ENCODE results near the gene KMT5C.

KMT5C gene

GRCh38 chr19:55370305-55370988 lies 30.8 kb downstream of the KMT5C start, which contains the start of gene IL11:
Gene IL11 (minus strand): TSS chr19:55370463. CDS start chr19:55370310, 153 bp downstream.
- H3K27me3 Mint-ChIP-seq (ENCODE audit: low read depth, poor library complexity) = peaks cover 40% of the 10 kb centered on the region

DNA sequence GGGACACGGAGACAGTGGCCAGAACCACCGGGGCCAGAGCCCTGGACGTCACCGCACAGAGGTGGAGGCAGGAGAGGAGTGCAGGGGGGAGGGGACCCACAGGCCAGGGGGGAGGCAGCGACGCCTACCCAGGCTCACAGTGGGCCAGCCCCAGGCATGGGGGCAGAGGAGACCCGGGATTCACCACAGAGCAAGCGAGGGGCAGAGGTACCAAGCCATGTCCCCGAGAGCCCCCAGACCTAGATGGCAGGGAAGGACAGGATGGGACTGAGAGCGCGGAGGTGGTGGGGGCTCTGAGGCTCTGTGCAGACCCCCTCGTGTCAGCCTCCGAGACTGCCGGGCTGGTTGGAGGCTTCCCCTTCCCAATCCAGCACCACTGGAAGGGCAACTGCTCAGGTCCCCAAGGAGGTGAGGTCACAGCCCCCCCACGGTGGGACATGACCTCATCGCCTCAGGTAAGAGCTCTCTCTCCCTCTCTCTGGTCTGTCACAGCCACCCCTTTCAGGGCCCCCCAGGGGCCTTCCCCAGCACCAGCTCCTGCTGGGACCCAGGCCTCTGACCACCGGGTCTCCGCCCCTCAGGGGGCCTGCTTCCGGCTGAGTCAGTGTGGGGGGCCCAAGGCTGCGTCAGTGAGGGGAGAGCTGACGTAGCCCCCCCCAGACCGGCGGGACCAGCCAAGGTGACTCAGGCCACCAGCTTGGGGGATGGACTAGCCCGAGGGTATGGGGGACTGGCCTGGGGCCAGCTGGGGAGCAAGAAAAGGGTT lies 32.8 kb downstream of the KMT5C start:
- DNase-seq = no peak
- no peak for TF ChIP-seq CTCF (IDR thresholded peaks at IDR 0.05)
- Mint-ChIP-seq H3K36me3 (ENCODE audit: low read depth) (no peaks in the 10 kb centered on the region), H3K27me3 (ENCODE audit: low read depth, poor library complexity) (peaks cover 39% of the 10 kb centered on the region), H3K9me3 (no peaks in the 10 kb centered on the region), H3K4me3 (peak overlapping the region; percentile 10), H3K4me1 (peaks cover 40% of the 10 kb centered on the region), H3K27ac (no peak overlapping the region)

More at GRCh38 chr19:55370305-55370988, 30.8 kb downstream of the KMT5C start, which contains the start of gene IL11:
- Mint-ChIP-seq H3K9me3 (no peaks in the 10 kb centered on the region), H3K4me3 (peak within 1 kb of the TSS; percentile 82), H3K36me3 (ENCODE audit: low read depth) (no peaks in the 10 kb centered on the region), H3K27ac (no peak within 1 kb of the TSS), H3K4me1 (peaks cover 33% of the 10 kb centered on the region)
- no peak for TF ChIP-seq CTCF (IDR thresholded peaks at IDR 0.05)
- no peak for DNase-seq

- Mint-ChIP-seq H3K27me3 (ENCODE audit: low read depth, poor library complexity) (peaks cover 38% of the 10 kb centered on the region), H3K4me1 (peaks cover 47% of the 10 kb centered on the region), H3K9me3 (no peaks in the 10 kb centered on the region), H3K36me3 (ENCODE audit: low read depth) (no peaks in the 10 kb centered on the region), H3K27ac (peak overlapping the region; percentile 70), H3K4me3 (peak overlapping the region; percentile 36)
- no peak for TF ChIP-seq CTCF (IDR thresholded peaks at IDR 0.05)
- DNase-seq = no peak
Observed at GRCh38 chr19:55373306-55373992, 33.8 kb downstream of the KMT5C start.

- Mint-ChIP-seq H3K4me1 (peaks cover 47% of the 10 kb centered on the region), H3K27ac (peak overlapping the region; percentile 70), H3K36me3 (ENCODE audit: low read depth) (no peaks in the 10 kb centered on the region), H3K4me3 (peak overlapping the region; percentile 36), H3K27me3 (ENCODE audit: low read depth, poor library complexity) (peaks cover 38% of the 10 kb centered on the region), H3K9me3 (no peaks in the 10 kb centered on the region)
- no peak for TF ChIP-seq CTCF (IDR thresholded peaks at IDR 0.05)
- peak; percentile 32 for DNase-seq
Observed at GRCh38 chr19:55373993-55374757, 34.5 kb downstream of the KMT5C start.

- peaks cover 31% of the 10 kb centered on the region for H3K27me3 Mint-ChIP-seq (ENCODE audit: low read depth, poor library complexity)
- peak within 1 kb of the TSS; percentile 52 for H3K27ac Mint-ChIP-seq
- peaks cover 38% of the 10 kb centered on the region for H3K4me1 Mint-ChIP-seq
- TF ChIP-seq CTCF (IDR thresholded peaks at IDR 0.05) = no peak
- no peaks in the 10 kb centered on the region for H3K9me3 Mint-ChIP-seq
- peak within 1 kb of the TSS; percentile 42 for H3K4me3 Mint-ChIP-seq
- H3K36me3 Mint-ChIP-seq (ENCODE audit: low read depth) = no peaks in the 10 kb centered on the region
- peak; percentile 41 for DNase-seq
Observed at GRCh38 chr19:55376241-55376933, 36.7 kb downstream of the KMT5C start, which contains the start of gene TMEM190. Gene TMEM190 (plus strand): TSS chr19:55376826. CDS start chr19:55376854, 28 bp downstream.

All from nephron progenitor cell (in vitro differentiated cells).